Rectal smooth muscle tissue (tissue), 1 donor: ENCODE results near the gene MRPS12.
A peak's percentile ranks its signal among the peaks of the same experiment; 100 is the strongest.

ENCODE experiments used
- H3K27ac ChIP-seq: one replicate; pipeline ENCODE4 v1.7.0; 2013; ENCODE audit warnings: low read depth, low read length, inconsistent platforms
- H3K27me3 ChIP-seq: one replicate; pipeline ENCODE4 v1.7.0; 2013; ENCODE audit warnings: low read length; ENCODE audit not compliant: control insufficient read depth, insufficient read depth
- H3K36me3 ChIP-seq: one replicate; pipeline ENCODE4 v1.7.0; 2013; ENCODE audit warnings: low read length; ENCODE audit not compliant: control insufficient read depth, insufficient read depth
- H3K4me1 ChIP-seq: one replicate; pipeline ENCODE4 v1.7.0; 2013; ENCODE audit warnings: low read length; ENCODE audit not compliant: control insufficient read depth, insufficient read depth
- H3K4me3 ChIP-seq: one replicate; pipeline ENCODE4 v1.7.0; 2013; ENCODE audit warnings: low read length
- H3K9ac ChIP-seq: one replicate; pipeline ENCODE4 v1.7.0; 2013; ENCODE audit warnings: low read length

MRPS12 gene

DNA sequence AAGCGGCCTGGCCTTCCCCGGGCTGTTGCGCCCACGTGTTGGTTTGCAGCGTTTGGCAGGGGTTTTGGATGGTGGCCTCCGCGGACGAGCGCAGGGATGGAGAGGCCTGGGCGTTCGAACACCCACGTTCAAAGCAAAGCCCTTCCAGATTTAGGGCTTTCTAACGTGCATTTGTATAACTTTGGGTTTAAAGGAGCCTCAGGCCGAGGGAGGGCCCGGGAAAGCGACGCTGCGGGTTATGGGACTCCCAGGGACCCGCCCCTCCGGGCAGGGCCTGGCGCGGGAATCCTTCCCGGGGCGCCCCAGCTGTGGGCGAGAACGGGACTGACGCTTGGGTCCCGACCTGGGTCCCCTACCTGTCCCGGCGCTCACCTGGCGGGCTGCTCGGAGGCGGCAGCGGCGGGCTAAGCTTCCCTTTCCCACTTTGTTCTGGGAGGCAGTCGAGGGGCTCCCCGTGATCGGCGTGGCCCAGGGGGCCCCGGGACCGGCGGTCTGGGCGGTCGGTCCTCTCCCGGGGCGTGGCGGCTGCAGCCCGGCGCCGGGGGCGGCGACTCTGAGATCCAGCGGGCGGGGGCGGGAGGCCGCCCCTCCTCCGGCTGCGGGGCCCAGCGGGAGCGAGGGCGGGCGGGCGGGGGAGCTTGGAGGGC, 44.6 kb downstream of the MRPS12 start, which contains the start of gene FBXO17:
FBXO17 (minus strand) TSS at position 529 of the 647 bp plus-strand sequence. CDS start 25,423 bp downstream, outside the sequence.
- Histone ChIP-seq H3K9ac (peak within 1 kb of the TSS; percentile 73), H3K4me1 (peaks cover 9% of the 10 kb centered on the region), H3K4me3 (peak within 1 kb of the TSS; percentile 67), H3K36me3 (no peaks in the 10 kb centered on the region), H3K27me3 (peaks cover 3% of the 10 kb centered on the region), H3K27ac (peak within 1 kb of the TSS; percentile 89)

DNA sequence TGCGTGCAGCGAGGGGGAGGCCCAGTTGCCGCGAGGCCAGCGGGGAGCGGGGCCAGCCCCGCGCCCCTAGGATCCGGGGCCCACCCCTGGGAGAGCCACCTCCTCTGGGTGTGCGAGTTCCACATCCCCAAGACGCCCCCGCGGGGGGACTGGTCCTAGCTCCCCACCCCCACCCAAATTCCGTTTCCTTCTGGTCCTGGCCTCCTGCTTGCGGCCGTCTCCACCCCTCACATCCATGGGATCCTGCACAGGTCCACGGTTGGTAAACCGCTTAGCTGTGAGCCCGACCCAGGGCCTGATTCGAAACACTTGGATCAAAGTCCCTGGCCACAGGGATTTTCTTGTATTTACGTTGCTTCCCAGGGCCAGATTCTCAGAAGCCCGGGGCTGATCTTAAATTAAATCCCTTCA, 45.1 kb downstream of the MRPS12 start:
- Histone ChIP-seq H3K27me3 (peaks cover 3% of the 10 kb centered on the region), H3K36me3 (no peaks in the 10 kb centered on the region), H3K4me3 (peak overlapping the region; percentile 44), H3K4me1 (peaks cover 9% of the 10 kb centered on the region), H3K9ac (no peak overlapping the region), H3K27ac (peak overlapping the region; percentile 89)

DNA sequence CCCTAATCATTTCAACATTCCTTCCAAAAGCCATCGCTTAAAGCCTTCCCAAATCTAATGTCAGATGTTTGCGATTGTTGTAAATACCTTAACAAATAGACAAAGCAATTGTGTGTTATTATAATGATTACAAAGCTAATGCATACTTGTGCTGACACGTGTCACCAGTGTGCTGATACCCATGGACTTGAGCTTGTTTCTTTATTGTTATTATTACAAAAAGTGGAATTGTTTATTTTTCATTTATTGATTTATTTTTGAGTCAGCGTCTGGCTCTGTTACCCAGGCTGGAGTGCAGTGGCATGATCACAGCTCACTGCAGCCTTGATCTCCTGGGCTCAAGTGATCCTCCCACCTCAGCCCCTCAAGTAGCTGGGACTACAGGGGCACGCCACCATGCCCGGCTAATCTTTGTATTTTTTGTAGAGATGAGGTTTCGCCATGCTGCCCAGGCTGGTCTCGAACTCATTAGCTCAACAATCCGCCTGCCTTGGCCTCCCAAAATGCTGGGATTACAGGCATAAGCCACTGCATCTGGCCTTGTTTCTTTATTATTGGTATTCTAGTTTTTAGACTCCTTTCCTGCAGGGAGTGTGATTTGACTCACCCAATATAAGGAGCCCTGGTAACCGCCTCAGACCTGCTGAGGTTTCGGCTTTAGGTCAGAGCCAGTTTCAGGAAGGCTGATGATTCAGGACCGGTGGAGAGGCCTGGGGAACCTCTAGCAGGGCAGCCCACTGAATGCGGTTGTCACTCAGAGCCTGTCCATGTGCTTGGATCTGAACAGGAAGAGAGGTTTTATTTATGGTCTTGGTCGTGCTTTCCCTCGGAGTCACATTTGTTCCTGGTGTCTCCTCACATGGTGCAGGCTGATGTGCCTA, 46.9 kb downstream of the MRPS12 start:
- peaks cover 3% of the 10 kb centered on the region for H3K27me3 ChIP-seq
- H3K4me1 ChIP-seq, result peaks cover 9% of the 10 kb centered on the region
- H3K9ac ChIP-seq, result no peak overlapping the region
- H3K4me3 ChIP-seq, result no peak overlapping the region
- H3K27ac ChIP-seq, result no peak overlapping the region
- no peaks in the 10 kb centered on the region for H3K36me3 ChIP-seq

DNA sequence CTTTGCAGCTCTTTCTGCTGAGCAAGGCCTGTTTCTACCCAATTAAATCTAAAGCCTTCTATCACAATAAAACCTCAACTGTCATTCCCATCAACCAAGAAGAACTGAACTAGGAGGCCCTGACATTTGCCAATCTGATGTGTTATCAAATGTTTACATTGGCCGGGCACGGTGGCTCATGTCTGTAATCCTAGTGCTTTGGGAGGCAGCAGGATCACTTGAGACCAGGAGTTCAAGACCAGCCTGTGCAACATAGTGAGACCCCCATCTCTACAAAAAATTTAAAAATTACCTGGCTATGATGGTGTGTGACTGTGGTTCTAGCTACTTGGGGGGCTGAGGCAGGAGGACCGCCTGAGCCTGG, 47.6 kb downstream of the MRPS12 start:
- Histone ChIP-seq H3K36me3 (no peaks in the 10 kb centered on the region), H3K4me3 (no peak overlapping the region), H3K27ac (no peak overlapping the region), H3K4me1 (peaks cover 9% of the 10 kb centered on the region), H3K9ac (no peak overlapping the region), H3K27me3 (peaks cover 3% of the 10 kb centered on the region)

DNA sequence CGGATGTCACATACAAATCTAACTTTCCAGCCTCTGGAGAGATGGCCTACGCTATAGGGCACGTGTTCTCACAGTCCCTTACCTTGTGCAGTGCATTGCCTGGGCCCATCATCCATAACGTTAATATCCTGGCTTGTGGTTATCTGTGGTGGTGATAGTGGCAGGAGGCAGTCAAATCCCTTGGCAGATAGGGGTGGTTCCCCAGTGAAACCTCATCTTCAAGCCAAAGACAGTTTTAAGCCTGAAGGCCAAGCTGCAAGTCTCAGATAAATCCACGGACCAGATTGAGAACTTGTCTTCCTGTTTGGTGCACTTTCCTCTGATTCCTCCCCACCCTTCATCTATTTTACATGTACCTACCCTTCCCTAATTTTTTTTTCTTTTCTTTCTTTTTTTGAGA, 49.1 kb downstream of the MRPS12 start:
- Histone ChIP-seq H3K4me1 (peaks cover 8% of the 10 kb centered on the region), H3K9ac (no peak overlapping the region), H3K27me3 (peaks cover 3% of the 10 kb centered on the region), H3K36me3 (no peaks in the 10 kb centered on the region), H3K4me3 (no peak overlapping the region), H3K27ac (no peak overlapping the region)

DNA sequence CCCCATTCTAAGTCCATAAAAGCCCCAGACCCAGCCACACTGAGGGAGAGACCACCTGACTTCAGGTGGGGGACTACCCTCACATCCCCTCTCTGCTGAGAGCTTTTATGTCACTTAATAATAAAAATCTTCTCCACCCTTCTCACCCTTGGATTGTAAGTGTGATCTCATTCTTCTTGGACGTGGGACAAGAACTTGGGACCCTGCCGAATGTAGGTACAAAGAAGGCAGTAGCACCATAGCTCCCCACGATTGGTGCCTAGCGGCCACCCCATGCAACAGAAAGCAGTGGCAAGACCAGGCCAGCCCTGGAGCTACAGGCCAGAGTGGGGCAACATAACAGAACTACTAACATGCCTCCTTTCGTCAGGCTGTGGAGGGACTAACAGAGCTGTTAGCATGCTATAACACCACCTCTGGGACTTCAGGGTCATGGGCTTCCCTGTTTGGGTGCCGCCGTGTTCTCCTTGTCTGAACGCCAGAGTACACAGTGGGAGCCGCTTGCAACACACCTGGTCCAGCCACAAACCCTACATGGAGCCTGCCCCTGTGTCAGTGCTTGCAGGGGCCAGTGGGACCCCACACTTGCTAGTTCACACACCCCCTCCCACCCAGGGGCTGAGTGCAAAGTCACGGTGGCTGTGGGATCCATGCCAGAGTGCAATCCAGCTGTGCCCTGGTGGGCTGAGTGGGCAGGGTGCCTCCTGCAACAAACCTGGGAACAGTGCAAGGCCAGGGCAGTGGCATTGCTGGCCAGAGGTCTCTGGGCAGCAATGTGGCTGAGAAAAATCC, 50.0 kb downstream of the MRPS12 start:
- Histone ChIP-seq H3K27me3 (peaks cover 3% of the 10 kb centered on the region), H3K36me3 (no peaks in the 10 kb centered on the region), H3K4me1 (peaks cover 6% of the 10 kb centered on the region), H3K4me3 (no peak overlapping the region), H3K9ac (no peak overlapping the region), H3K27ac (no peak overlapping the region)
